T-helper 2 cell (primary cell): Measurements from ENCODE around the gene WNT5B.
"Not testable (repeated sequence)": the region's sequence is repeated elsewhere in the genome, so short reads cannot be mapped to it uniquely, and the experiment has no call there.

ENCODE experiments used
- DNase-seq, 5 experiments: peaks; one replicate each; pipeline versions ENCODE4 v3.0.0 to v3.0.0-alpha.2; 2012 to 2022

Gene WNT5B

DNA sequence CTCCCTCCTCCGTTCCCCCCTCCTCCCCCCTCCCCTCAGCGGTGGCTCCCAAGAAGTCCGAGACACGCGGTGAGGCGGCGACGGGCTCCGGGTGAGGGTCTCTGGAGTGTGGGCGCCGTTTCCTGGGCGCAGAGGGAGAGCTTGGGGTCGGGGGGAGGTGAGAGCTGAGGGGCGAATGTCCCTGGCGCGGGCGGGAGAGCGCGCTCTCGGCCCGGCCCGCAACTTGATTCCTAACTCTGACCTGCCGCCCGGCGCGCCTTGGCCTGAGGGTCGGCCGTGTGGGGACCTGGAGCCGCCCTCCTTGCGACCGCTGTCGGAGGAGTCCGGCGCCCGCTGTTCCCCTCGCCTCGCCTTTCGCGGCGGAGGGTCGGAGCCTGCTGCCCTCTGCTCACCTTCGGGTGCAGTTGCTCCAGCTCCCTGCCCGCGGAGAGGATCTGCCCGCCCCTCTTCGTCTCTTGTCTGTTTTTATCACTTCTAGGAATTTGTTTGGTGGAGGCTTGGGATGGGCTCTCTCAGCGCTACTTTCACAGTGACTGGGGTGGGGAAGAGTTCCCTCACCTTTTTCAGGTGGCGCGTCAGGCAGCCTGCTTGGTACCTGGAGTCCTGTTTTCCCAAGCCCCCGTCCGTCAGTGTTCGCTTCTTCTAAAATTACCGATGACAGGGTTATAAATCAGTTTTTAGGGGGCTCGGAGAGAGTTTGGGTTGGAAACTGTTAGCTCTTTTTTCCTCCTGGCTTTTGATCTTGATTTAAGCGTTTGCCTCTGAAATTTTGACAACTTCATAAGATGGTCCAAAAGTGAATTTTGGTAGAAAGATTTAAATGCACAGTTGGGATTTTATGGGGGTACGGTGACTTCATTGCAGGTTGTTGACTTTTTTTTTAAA lies 62.3 kb downstream of the WNT5B start:
- peak in 1 of 5 experiments; percentile 3 for DNase-seq

DNA sequence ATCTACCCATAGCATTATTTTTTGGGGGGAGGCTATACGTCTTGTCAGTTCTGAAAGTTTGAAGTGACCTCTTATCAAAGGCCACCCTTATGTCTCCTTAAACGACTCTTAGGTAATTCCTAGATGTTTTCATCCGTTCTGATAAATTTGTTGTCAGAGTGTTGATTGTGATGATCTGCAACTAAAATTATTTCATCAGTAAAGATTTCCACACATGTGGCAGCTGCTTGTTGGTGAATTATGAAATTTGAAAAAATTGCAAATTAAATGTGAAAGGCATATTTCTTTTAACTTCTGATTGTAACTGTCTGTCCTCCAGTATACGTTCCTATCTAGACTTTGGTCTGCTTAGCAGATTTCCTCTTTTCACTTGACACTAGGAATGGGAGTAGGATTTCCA lies 63.2 kb downstream of the WNT5B start:
- DNase-seq = no peak

DNA sequence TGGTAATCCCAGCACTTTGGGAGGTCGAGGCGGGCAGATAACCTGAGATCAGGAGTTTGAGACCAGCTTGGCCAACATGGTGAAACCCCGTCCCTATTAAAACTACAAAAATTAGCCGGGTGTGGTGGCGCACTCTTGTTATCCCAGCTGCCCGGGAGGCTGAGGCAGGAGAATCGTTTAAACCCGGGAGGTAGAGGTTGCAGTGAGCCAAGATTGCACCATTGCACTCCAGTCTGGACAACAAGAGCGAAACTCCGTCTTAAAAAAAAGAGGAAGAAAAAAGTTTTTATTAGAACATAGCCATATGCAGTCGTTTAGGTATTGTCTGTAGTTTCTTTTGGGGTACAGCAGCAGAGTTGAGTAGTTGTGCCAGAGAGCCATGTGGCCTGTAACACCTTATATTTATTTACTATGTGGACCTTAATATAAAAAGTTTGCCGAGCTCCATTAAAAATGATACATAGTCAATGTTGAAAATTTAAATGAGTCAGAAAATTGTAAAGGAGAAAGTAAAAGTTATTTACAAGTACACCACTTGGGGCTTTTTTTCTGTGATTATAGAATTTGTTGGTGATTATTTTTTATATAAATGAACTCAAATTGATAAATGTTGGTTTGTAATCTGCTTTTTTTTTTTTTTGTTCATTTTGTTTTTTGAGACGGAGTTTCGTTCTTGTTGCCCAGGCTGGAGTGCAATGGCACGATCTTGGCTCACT lies 64.0 kb downstream of the WNT5B start:
- DNase-seq = no peak

DNA sequence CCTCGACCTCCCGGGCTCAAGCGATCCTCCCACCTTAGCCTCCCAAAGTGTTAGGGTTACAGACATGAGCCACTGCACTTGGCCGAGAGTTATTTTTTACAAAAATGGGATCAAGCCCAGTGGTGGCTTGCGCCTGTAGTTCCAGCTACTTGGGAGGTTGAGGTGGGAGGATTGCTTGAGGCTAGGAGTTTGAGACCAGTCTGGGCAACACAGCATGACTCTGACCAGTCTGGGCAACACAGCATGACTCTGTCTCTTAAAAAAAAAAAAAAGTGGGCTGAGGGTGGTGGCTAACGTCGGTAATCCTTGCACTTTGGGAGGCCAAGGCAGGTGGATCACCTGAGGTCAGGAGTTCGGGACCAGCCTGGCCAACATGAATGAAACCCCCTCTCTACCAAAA lies 66.1 kb downstream of the WNT5B start:
- DNase-seq = not testable (repeated sequence)

DNA sequence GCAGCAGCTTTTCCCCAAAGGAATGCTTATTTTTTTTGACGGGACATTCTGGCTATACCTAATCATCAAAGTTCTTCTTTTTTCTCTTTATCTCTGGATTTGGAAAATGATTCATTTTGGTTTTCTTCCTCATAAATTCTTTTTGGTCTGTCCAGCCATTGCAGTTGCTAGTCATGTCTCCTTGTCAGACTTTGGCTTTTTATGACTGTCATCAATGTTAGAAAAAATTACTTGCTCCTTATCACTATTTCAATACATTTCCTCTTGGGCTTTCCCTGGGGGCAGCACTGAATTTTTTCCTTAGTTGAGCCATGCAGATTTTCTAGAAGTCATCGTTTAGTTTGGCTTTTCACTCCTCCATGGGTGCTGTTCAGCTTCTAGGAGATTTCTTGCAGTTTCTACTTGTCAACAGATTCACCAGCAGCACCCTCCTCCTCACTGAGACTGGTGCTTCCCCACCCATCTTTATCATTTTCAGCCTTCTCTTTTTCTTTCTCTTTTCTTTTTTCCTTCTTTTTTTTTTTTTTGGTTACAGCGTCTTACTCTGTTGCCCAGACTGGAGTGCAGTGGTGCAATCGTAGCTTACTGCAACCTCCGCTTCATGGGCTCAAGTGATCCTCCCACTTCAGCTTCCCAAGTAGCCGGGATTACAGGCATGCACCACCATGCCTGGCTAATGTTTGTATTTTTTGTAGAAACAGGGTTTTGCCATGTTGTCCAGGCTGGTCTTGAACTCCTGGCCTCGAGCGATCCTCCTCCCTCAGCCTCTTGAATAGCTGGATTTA lies 67.0 kb downstream of the WNT5B start:
- DNase-seq = no peak

DNA sequence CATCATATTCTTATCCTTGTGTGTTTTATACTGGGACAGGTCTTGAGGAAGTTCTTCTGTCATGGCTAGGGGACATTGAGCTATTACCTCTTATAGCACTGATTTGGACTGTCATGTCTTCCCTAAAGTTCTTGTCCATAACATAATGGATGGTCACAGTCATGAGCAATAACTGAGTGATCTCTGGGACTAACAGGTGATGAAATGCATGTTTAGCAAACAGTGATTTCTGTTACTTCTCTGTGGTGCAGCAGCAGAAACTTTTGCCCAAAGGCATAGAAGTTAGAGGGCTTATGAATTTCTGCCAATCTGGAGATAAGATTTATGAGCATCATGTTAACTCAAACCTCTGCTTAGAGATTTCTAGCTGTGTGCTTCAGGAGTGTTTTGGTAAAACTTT lies 67.8 kb downstream of the WNT5B start:
- no peak for DNase-seq
